Mesendoderm (in vitro differentiated cells): ENCODE results near the gene ADH5.
"Not testable (repeated sequence)": the region's sequence is repeated elsewhere in the genome, so short reads cannot be mapped to it uniquely, and the experiment has no call there.

Experiments
- DNase-seq: peaks from one replicate; pipeline ENCODE4 v3.0.0; 2013
- H2AK5ac ChIP-seq: 2 replicates; pipeline ENCODE4 v1.6.1; 2013; ENCODE audit warnings: low read length, inconsistent platforms
- H2BK120ac ChIP-seq: 2 replicates; pipeline ENCODE4 v1.6.1; 2013; ENCODE audit warnings: low read depth, mild to moderate bottlenecking, low read length, moderate library complexity, mixed read lengths
- H2BK15ac ChIP-seq: replicated peaks from 2 replicates; pipeline ENCODE4 v1.6.1; 2013; ENCODE audit warnings: low read depth, mild to moderate bottlenecking, moderate library complexity
- H2BK5ac ChIP-seq: 2 replicates; pipeline ENCODE4 v1.6.1; 2013; ENCODE audit warnings: low read length, inconsistent platforms
- H3K18ac ChIP-seq: 2 replicates; pipeline ENCODE4 v1.6.1; 2013; ENCODE audit warnings: mild to moderate bottlenecking, low read length, mixed read lengths
- H3K23ac ChIP-seq: one replicate; pipeline ENCODE4 v1.6.1; 2013; ENCODE audit warnings: low read length
- H3K27ac ChIP-seq: 2 replicates; pipeline ENCODE4 v1.5.1; 2013; ENCODE audit warnings: low read depth, mild to moderate bottlenecking, inconsistent platforms, low read length, moderate library complexity
- H3K27me3 ChIP-seq: 2 replicates; pipeline ENCODE4 v1.6.1; 2013; ENCODE audit warnings: low read length, control low read depth, mild to moderate bottlenecking, inconsistent platforms; ENCODE audit not compliant: insufficient read depth, poor library complexity
- H3K36me3 ChIP-seq: 2 replicates; pipeline ENCODE4 v1.6.1; 2013; ENCODE audit warnings: low read length, inconsistent platforms; ENCODE audit not compliant: control insufficient read depth, insufficient read depth
- H3K4ac ChIP-seq: one replicate; pipeline ENCODE4 v1.6.1; 2013; ENCODE audit warnings: low read depth, mild to moderate bottlenecking, low read length, moderate library complexity
- H3K4me1 ChIP-seq: 2 replicates; pipeline ENCODE4 v1.6.1; 2013; ENCODE audit warnings: low read depth, low read length, inconsistent platforms; ENCODE audit not compliant: control insufficient read depth
- H3K4me2 ChIP-seq: 2 replicates; pipeline ENCODE4 v1.6.1; 2013; ENCODE audit warnings: low read length
- H3K4me3 ChIP-seq: 2 replicates; pipeline ENCODE4 v1.5.1; 2013; ENCODE audit warnings: mild to moderate bottlenecking, low read length
- H3K56ac ChIP-seq: one replicate; pipeline ENCODE4 v1.6.1; 2013; ENCODE audit warnings: low read length
- H3K79me1 ChIP-seq: 2 replicates; pipeline ENCODE4 v1.6.1; 2013; ENCODE audit warnings: low read length, inconsistent platforms
- H3K79me2 ChIP-seq: 2 replicates; pipeline ENCODE4 v1.6.1; 2013; ENCODE audit warnings: mild to moderate bottlenecking, low read length; ENCODE audit not compliant: control insufficient read depth, insufficient read depth
- H3K9ac ChIP-seq: 2 replicates; pipeline ENCODE4 v1.6.1; 2013; ENCODE audit warnings: low read length, inconsistent platforms
- H4K5ac ChIP-seq: one replicate; pipeline ENCODE4 v1.6.1; 2013; ENCODE audit warnings: low read length
- H4K8ac ChIP-seq: one replicate; pipeline ENCODE4 v1.6.1; 2013; ENCODE audit warnings: low read depth, mild to moderate bottlenecking, control low read depth, low read length, moderate library complexity
- WGBS: extraction: QIAGEN DNeasy Blood & Tissue Kit; methylation state at CpG from one replicate; pipeline ENCODE4 v1.1.7; 2013; ENCODE audit warnings: low lambda C conversion rate, missing lambda C conversion rate; ENCODE audit not compliant: insufficient coverage; ENCODE audit errors: extremely low coverage; 5-methylcytosine and 5-hydroxymethylcytosine counted together

ADH5 gene

GRCh38 chr4:99028187-99028586, 60.4 kb downstream of the ADH5 start:
- Histone ChIP-seq H2BK5ac (no peak overlapping the region), H3K4me1 (peaks cover 7% of the 10 kb centered on the region), H3K27ac (no peak overlapping the region), H3K4me3 (no peak overlapping the region), H3K4ac (no peak overlapping the region), H3K79me1 (peaks cover 18% of the 10 kb centered on the region), H4K5ac (no peak overlapping the region), H3K36me3 (no peaks in the 10 kb centered on the region), H3K18ac (no peak overlapping the region), H4K8ac (no peak overlapping the region), H3K79me2 (peaks cover 43% of the 10 kb centered on the region), H2BK15ac (no peak overlapping the region), H3K23ac (no peak overlapping the region), H2BK120ac (no peak overlapping the region), H3K27me3 (no peaks in the 10 kb centered on the region), H3K9ac (no peak overlapping the region), H3K56ac (no peak overlapping the region), H3K4me2 (no peak overlapping the region), H2AK5ac (no peak overlapping the region)
- DNase-seq = no peak

- peaks cover 7% of the 10 kb centered on the region for H3K4me1 ChIP-seq
- no peak overlapping the region for H2BK5ac ChIP-seq
- no peak overlapping the region for H3K23ac ChIP-seq
- no peak overlapping the region for H3K4me2 ChIP-seq
- H3K9ac ChIP-seq = no peak overlapping the region
- WGBS = no CpG with 5 or more reads among the region's 2 CpGs
- H4K5ac ChIP-seq = no peak overlapping the region
- no peak overlapping the region for H2BK15ac ChIP-seq
- no peak overlapping the region for H3K4me3 ChIP-seq
- peaks cover 22% of the 10 kb centered on the region for H3K79me1 ChIP-seq
- H3K27ac ChIP-seq = no peak overlapping the region
- no peak overlapping the region for H3K56ac ChIP-seq
- DNase-seq = no peak
- H3K79me2 ChIP-seq = peaks cover 48% of the 10 kb centered on the region
- no peak overlapping the region for H3K18ac ChIP-seq
- no peak overlapping the region for H3K4ac ChIP-seq
- H4K8ac ChIP-seq = no peak overlapping the region
- no peaks in the 10 kb centered on the region for H3K27me3 ChIP-seq
- H2BK120ac ChIP-seq = no peak overlapping the region
- no peaks in the 10 kb centered on the region for H3K36me3 ChIP-seq
- H2AK5ac ChIP-seq = no peak overlapping the region
Measured at GRCh38 chr4:99027304-99027703, 61.3 kb downstream of the ADH5 start.

- no peak overlapping the region for H2BK15ac ChIP-seq
- no peak overlapping the region for H3K9ac ChIP-seq
- H2BK5ac ChIP-seq = no peak overlapping the region
- no peak overlapping the region for H3K4ac ChIP-seq
- DNase-seq = no peak
- no peak overlapping the region for H2BK120ac ChIP-seq
- H4K8ac ChIP-seq = no peak overlapping the region
- H3K4me3 ChIP-seq = no peak overlapping the region
- no peak overlapping the region for H4K5ac ChIP-seq
- no peak overlapping the region for H3K27ac ChIP-seq
- H3K18ac ChIP-seq = peak overlapping the region; percentile 16
- H3K56ac ChIP-seq = no peak overlapping the region
- H3K79me1 ChIP-seq = peaks cover 26% of the 10 kb centered on the region
- no peaks in the 10 kb centered on the region for H3K27me3 ChIP-seq
- H3K4me1 ChIP-seq = peaks cover 4% of the 10 kb centered on the region
- no CpG with 5 or more reads among the region's 1 CpG for WGBS
- H3K36me3 ChIP-seq = no peaks in the 10 kb centered on the region
- no peak overlapping the region for H3K4me2 ChIP-seq
- peaks cover 62% of the 10 kb centered on the region for H3K79me2 ChIP-seq
- H2AK5ac ChIP-seq = no peak overlapping the region
- no peak overlapping the region for H3K23ac ChIP-seq
Measured at GRCh38 chr4:99025506-99025905, 63.1 kb downstream of the ADH5 start.

GRCh38 chr4:99024481-99025275, 63.9 kb downstream of the ADH5 start:
- no peak overlapping the region for H3K4me2 ChIP-seq
- peaks cover 67% of the 10 kb centered on the region for H3K79me2 ChIP-seq
- no peak overlapping the region for H3K9ac ChIP-seq
- H3K27me3 ChIP-seq = no peaks in the 10 kb centered on the region
- WGBS = no CpG with 5 or more reads among the region's 7 CpGs
- no peak overlapping the region for H2BK5ac ChIP-seq
- H2BK15ac ChIP-seq = no peak overlapping the region
- H3K4ac ChIP-seq = no peak overlapping the region
- no peak overlapping the region for H4K8ac ChIP-seq
- H3K79me1 ChIP-seq = peaks cover 24% of the 10 kb centered on the region
- peaks cover 4% of the 10 kb centered on the region for H3K4me1 ChIP-seq
- H3K23ac ChIP-seq = no peak overlapping the region
- no peak overlapping the region for H3K18ac ChIP-seq
- DNase-seq = no peak
- H3K27ac ChIP-seq = no peak overlapping the region
- H2BK120ac ChIP-seq = no peak overlapping the region
- no peak overlapping the region for H3K56ac ChIP-seq
- no peak overlapping the region for H2AK5ac ChIP-seq
- H4K5ac ChIP-seq = no peak overlapping the region
- H3K36me3 ChIP-seq = no peaks in the 10 kb centered on the region
- no peak overlapping the region for H3K4me3 ChIP-seq

- not testable (repeated sequence) for H2BK5ac ChIP-seq, DNase-seq, H3K27me3 ChIP-seq, H2AK5ac ChIP-seq, H3K18ac ChIP-seq, H2BK120ac ChIP-seq, H3K4me3 ChIP-seq, H4K5ac ChIP-seq, H3K4me1 ChIP-seq, H4K8ac ChIP-seq, H3K23ac ChIP-seq, H3K4me2 ChIP-seq, H3K4ac ChIP-seq, H3K27ac ChIP-seq, H3K56ac ChIP-seq, H3K36me3 ChIP-seq, H3K9ac ChIP-seq, H2BK15ac ChIP-seq
- no CpG with 5 or more reads among the region's 10 CpGs for WGBS
- Histone ChIP-seq H3K79me2 (peaks cover 72% of the 10 kb centered on the region), H3K79me1 (peaks cover 27% of the 10 kb centered on the region)
Measured at GRCh38 chr4:99023800-99024251, 64.8 kb downstream of the ADH5 start.

GRCh38 chr4:99022566-99022965, 66.0 kb downstream of the ADH5 start:
- Histone ChIP-seq H2BK120ac (no peak overlapping the region), H3K4me1 (peaks cover 4% of the 10 kb centered on the region), H4K8ac (no peak overlapping the region), H3K56ac (peak overlapping the region; percentile 10), H4K5ac (no peak overlapping the region), H2BK15ac (no peak overlapping the region), H3K27ac (no peak overlapping the region), H3K9ac (no peak overlapping the region), H3K18ac (no peak overlapping the region), H3K79me2 (peaks cover 79% of the 10 kb centered on the region), H3K27me3 (no peaks in the 10 kb centered on the region), H3K4ac (no peak overlapping the region), H2AK5ac (no peak overlapping the region), H3K4me2 (no peak overlapping the region), H3K36me3 (no peaks in the 10 kb centered on the region), H3K23ac (no peak overlapping the region), H3K79me1 (peaks cover 31% of the 10 kb centered on the region), H3K4me3 (no peak overlapping the region), H2BK5ac (no peak overlapping the region)
- no CpG with 5 or more reads among the region's 9 CpGs for WGBS
- DNase-seq = no peak
